ENCODE measurements around the gene GALNT14. TPM values are rescaled to one million over a fixed set of nuclear protein-coding genes. Genes with fewer than 3 reads are reported as not detected.

Gene GALNT14
- total RNA-seq, 1 donor from 2014 or later = 7.4 TPM

DNA sequence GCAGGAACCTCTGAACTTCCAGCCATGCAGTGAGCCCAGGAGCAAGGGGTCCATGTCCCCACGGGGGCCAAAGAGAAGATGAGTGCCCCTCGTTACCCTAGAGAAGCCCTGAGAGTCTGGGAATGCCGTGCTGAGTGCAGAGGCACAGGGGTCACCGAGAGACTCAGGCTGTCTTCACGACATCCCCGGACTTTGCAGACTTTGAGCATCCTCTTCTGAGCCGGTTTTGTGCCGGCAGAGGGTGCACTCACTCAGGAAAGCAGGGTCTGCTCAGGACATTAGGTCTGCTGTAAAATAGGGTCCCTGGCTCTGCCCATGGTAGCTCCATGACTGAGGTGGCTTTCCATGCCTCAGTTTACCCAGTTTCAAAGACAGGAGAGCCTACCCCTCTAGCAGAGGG is 71.0 kb downstream of the GALNT14 start:
- no peaks in the 10 kb centered on the region for H3K9me3 Mint-ChIP-seq
- H3K36me3 Mint-ChIP-seq = no peaks in the 10 kb centered on the region
- DNase-seq (ENCODE audit: extremely low spot score, unreplicated experiment) = no peak
- H3K4me3 Mint-ChIP-seq = no peak overlapping the region
- peaks cover 3% of the 10 kb centered on the region for H3K4me1 Mint-ChIP-seq (ENCODE audit: unreplicated experiment)
- no peak for TF ChIP-seq CTCF (conservative IDR thresholded peaks at IDR 0.05)
- no peak overlapping the region for H3K27ac Mint-ChIP-seq
- H3K27me3 Mint-ChIP-seq = peaks cover 32% of the 10 kb centered on the region

GRCh38 chr2:31066551-31066950 is 71.7 kb downstream of the GALNT14 start:
- TF ChIP-seq CTCF (conservative IDR thresholded peaks at IDR 0.05) = no peak
- H3K9me3 Mint-ChIP-seq = no peaks in the 10 kb centered on the region
- no peak overlapping the region for H3K27ac Mint-ChIP-seq
- no peaks in the 10 kb centered on the region for H3K36me3 Mint-ChIP-seq
- peaks cover 1% of the 10 kb centered on the region for H3K4me1 Mint-ChIP-seq (ENCODE audit: unreplicated experiment)
- DNase-seq (ENCODE audit: extremely low spot score, unreplicated experiment) = no peak
- H3K4me3 Mint-ChIP-seq = no peak overlapping the region
- H3K27me3 Mint-ChIP-seq = peaks cover 28% of the 10 kb centered on the region

GRCh38 chr2:31066086-31066485 is 72.2 kb downstream of the GALNT14 start:
- Mint-ChIP-seq H3K27me3 (peaks cover 29% of the 10 kb centered on the region), H3K36me3 (no peaks in the 10 kb centered on the region), H3K4me1 (ENCODE audit: unreplicated experiment) (no peaks in the 10 kb centered on the region), H3K4me3 (no peak overlapping the region), H3K9me3 (no peaks in the 10 kb centered on the region), H3K27ac (no peak overlapping the region)
- no peak for TF ChIP-seq CTCF (conservative IDR thresholded peaks at IDR 0.05)
- no peak for DNase-seq (ENCODE audit: extremely low spot score, unreplicated experiment)

DNA sequence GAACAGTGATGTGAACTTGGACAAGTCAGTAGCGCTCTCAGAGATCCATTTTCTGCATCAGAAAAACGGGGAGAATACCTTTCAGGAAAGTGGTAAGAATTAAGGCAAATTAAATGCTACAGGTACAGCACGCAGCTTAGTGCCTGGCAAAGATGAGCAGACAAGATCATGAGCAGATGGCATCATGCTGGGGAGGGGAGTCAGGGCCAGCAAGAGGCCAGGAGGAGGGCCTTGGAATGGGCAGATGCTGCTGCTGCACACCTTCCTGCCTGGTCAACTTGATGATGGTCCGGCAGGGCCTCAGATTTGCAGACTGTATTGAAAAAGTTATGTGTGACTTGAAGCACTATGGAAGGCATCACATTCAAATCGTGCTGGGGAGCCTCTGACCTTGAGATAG is 72.9 kb downstream of the GALNT14 start:
- no peak overlapping the region for H3K27ac Mint-ChIP-seq
- no peak for DNase-seq (ENCODE audit: extremely low spot score, unreplicated experiment)
- H3K9me3 Mint-ChIP-seq = no peaks in the 10 kb centered on the region
- no peak for TF ChIP-seq CTCF (conservative IDR thresholded peaks at IDR 0.05)
- H3K36me3 Mint-ChIP-seq = no peaks in the 10 kb centered on the region
- H3K4me1 Mint-ChIP-seq (ENCODE audit: unreplicated experiment) = peaks cover 4% of the 10 kb centered on the region
- H3K4me3 Mint-ChIP-seq = no peak overlapping the region
- H3K27me3 Mint-ChIP-seq = peaks cover 27% of the 10 kb centered on the region

GRCh38 chr2:31060397-31060796 is 77.8 kb downstream of the GALNT14 start:
- Mint-ChIP-seq H3K4me3 (no peak overlapping the region), H3K4me1 (ENCODE audit: unreplicated experiment) (peaks cover 9% of the 10 kb centered on the region), H3K27me3 (peaks cover 13% of the 10 kb centered on the region), H3K27ac (no peak overlapping the region), H3K9me3 (no peaks in the 10 kb centered on the region), H3K36me3 (no peaks in the 10 kb centered on the region)
- no peak for DNase-seq (ENCODE audit: extremely low spot score, unreplicated experiment)
- TF ChIP-seq CTCF (conservative IDR thresholded peaks at IDR 0.05) = no peak

All from type B pancreatic cell (in vitro differentiated cells).